Neural cell (in vitro differentiated cells): ENCODE data around the gene LVRN. TPM values are rescaled to one million over a fixed set of nuclear protein-coding genes. Genes with fewer than 3 reads are reported as not detected.
A peak's percentile ranks its signal among the peaks of the same experiment; 100 is the strongest.

Experiments used
- H2AFZ ChIP-seq: fragments of 200-600, 300-800 bp; sonication (generic), shearing (Covaris generic); 2 replicates; pipeline ENCODE4 v1.6.0; 2014; ENCODE audit warnings: low read depth, mild to moderate bottlenecking, antibody characterized with exemption, low read length, moderate library complexity
- H3F3A ChIP-seq: fragments of 200-600 bp; shearing (Covaris generic); 2 replicates; pipeline ENCODE4 v1.6.1; 2016; ENCODE audit warnings: mild to moderate bottlenecking, moderate library complexity, mixed read lengths, antibody characterized with exemption, low read length; ENCODE audit not compliant: insufficient read depth, poor library complexity, severe bottlenecking
- H3K27ac ChIP-seq: fragments of 200-600, 300-800 bp; sonication (generic), shearing (Covaris generic); 2 replicates; pipeline ENCODE4 v1.5.1; 2014; ENCODE audit warnings: mild to moderate bottlenecking, low read length, moderate library complexity
- H3K27me3 ChIP-seq: fragments of 300-800, 200-600 bp; sonication (generic), shearing (Covaris generic); 2 replicates; pipeline ENCODE4 v1.6.0; 2014; ENCODE audit warnings: mild to moderate bottlenecking, low read depth, low read length, moderate library complexity; ENCODE audit not compliant: insufficient read depth
- H3K36me3 ChIP-seq: fragments of 300-800, 200-600 bp; sonication (generic), shearing (Covaris generic); 2 replicates; pipeline ENCODE4 v1.5.1; 2014; ENCODE audit warnings: mild to moderate bottlenecking, antibody characterized with exemption, low read length, moderate library complexity; ENCODE audit not compliant: insufficient read depth
- H3K4me2 ChIP-seq: fragments of 300-800, 200-600 bp; sonication (generic), shearing (Covaris generic); 2 replicates; pipeline ENCODE4 v1.6.0; 2014; ENCODE audit warnings: mild to moderate bottlenecking, low read length
- H3K4me3 ChIP-seq: fragments of 300-800, 200-600 bp; sonication (generic), shearing (Covaris generic); 2 replicates; pipeline ENCODE4 v1.5.1; 2014; ENCODE audit warnings: mild to moderate bottlenecking, low read length, moderate library complexity
- H3K79me2 ChIP-seq: fragments of 200-600 bp; shearing (Covaris generic); replicated peaks from 2 replicates; pipeline ENCODE4 v1.6.0; 2014; ENCODE audit warnings: mild to moderate bottlenecking, low read length, moderate library complexity; ENCODE audit not compliant: insufficient read depth
- H3K9ac ChIP-seq: fragments of 300-800, 200-600 bp; sonication (generic), shearing (Covaris generic); 2 replicates; pipeline ENCODE4 v1.6.1; 2016; ENCODE audit warnings: mild to moderate bottlenecking, low read length, mixed read lengths
- H3K9me2 ChIP-seq: fragments of 200-600 bp; shearing (Covaris generic); 2 replicates; pipeline ENCODE4 v1.6.1; 2016; ENCODE audit warnings: mild to moderate bottlenecking, low read length, mixed read lengths; ENCODE audit not compliant: insufficient read depth
- H3K9me3 ChIP-seq: fragments of 200-600, 300-800 bp; sonication (generic), shearing (Covaris generic); 2 replicates; pipeline ENCODE4 v1.6.1; 2016; ENCODE audit warnings: mild to moderate bottlenecking, mixed run types, low read length, moderate library complexity, mixed read lengths
- H4K20me1 ChIP-seq: fragments of 200-600 bp; shearing (Covaris generic); 2 replicates; pipeline ENCODE4 v1.6.1; 2016; ENCODE audit warnings: mild to moderate bottlenecking, mixed run types; ENCODE audit not compliant: insufficient read depth
- EP300 ChIP-seq: fragments of 450-650 bp; conservative IDR thresholded peaks from 2 replicates; pipeline ENCODE4 v1.6.1; 2014; ENCODE audit warnings: antibody characterized with exemption, mild to moderate bottlenecking, moderate library complexity; ENCODE audit not compliant: poor library complexity, severe bottlenecking
- EZH2 ChIP-seq: fragments of 200-600, 300-800 bp; shearing (Covaris generic), sonication (generic); IDR thresholded peaks from 2 replicates; pipeline ENCODE4 v1.6.1; 2014; ENCODE audit warnings: antibody characterized with exemption, low read length, borderline replicate concordance, mild to moderate bottlenecking; ENCODE audit not compliant: insufficient read depth, poor library complexity, severe bottlenecking
- MXI1 ChIP-seq: fragments of 450-650 bp; conservative IDR thresholded peaks from 2 replicates; pipeline ENCODE4 v1.6.1; 2014; ENCODE audit warnings: antibody characterized with exemption, mild to moderate bottlenecking; ENCODE audit not compliant: poor library complexity, severe bottlenecking
- POLR2AphosphoS5 ChIP-seq: IDR thresholded peaks from 2 replicates; pipeline ENCODE4 v1.6.1; 2012
- RAD21 ChIP-seq: fragments of 450-650 bp; conservative IDR thresholded peaks from 2 replicates; pipeline ENCODE4 v1.6.1; 2014; ENCODE audit warnings: antibody characterized with exemption, mild to moderate bottlenecking, moderate library complexity
- SMC3 ChIP-seq: fragments of 450-650 bp; conservative IDR thresholded peaks from 2 replicates; pipeline ENCODE4 v1.6.1; 2014; ENCODE audit warnings: antibody characterized with exemption, mild to moderate bottlenecking, moderate library complexity; ENCODE audit not compliant: poor library complexity
- TAF1 ChIP-seq: IDR thresholded peaks from 2 replicates; pipeline ENCODE4 v1.6.1; 2012; ENCODE audit warnings: low read depth
- polyA plus RNA-seq: library from polyadenylated mRNA; depleted of rRNA; stranded (reverse); fragments of >200 nt; gene quantifications from 2 replicates; pipeline ENCODE4 v1.2.3, GENCODE V29; 2014
- TF ChIP-seq, protein P1 (sequence below): IDR thresholded peaks from 2 replicates; pipeline ENCODE4 v1.6.1; 2012; ENCODE audit warnings: borderline replicate concordance
- TF ChIP-seq, protein P2 (sequence below): fragments of 450-650 bp; IDR thresholded peaks from 2 replicates; pipeline ENCODE4 v1.5.1; 2014; ENCODE audit warnings: antibody characterized with exemption, mild to moderate bottlenecking, moderate library complexity; ENCODE audit not compliant: poor library complexity, severe bottlenecking

LVRN gene
- polyA plus RNA-seq, 1 donor from 2014 or later: 3.5 TPM

DNA sequence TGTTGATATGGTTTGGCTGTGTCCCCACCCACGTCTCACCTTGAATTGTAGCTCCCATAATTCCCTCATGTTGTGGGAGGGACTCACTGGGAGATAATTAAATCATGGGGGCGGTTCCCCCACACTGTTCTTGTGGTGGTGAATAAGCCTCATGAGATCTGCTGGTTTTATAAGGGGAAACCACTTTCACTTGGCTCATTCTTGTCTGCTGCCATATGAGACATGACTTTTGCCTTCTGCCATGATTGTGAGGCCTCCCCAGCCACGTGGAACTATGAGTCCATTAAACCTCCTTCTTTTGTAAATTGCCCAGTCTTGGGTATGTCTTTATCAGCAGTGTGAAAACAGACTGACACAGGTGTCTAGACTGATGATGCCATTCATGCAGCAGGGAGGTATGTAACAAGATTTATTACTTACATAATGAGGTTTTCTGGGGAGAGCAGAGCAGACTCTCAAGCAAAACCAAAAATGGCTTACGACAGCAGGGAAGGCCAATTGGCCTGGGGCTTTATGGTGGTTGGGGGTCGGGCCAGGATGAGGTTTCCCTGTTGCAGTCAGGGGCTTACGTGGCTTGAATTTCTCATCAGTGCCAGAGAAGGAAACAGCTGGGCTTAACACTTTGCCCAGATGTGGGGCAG, 113.0 kb downstream of the LVRN start:
- no peaks in the 10 kb centered on the region for H3K9me2 ChIP-seq
- no peaks in the 10 kb centered on the region for H3K79me2 ChIP-seq
- H4K20me1 ChIP-seq: no peaks in the 10 kb centered on the region
- no peaks in the 10 kb centered on the region for H3K9me3 ChIP-seq
- H3K4me2 ChIP-seq: no peak overlapping the region
- no peak overlapping the region for H3K27ac ChIP-seq
- H3K36me3 ChIP-seq: no peaks in the 10 kb centered on the region
- no peaks in the 10 kb centered on the region for H3F3A ChIP-seq
- H2AFZ ChIP-seq: no peak overlapping the region
- TF ChIP-seq RAD21 (no peak), SMC3 (no peak), POLR2AphosphoS5 (no peak), EP300 (no peak), EZH2 (no peak), TAF1 (no peak), MXI1 (no peak)
- TF ChIP-seq, protein P1, sequence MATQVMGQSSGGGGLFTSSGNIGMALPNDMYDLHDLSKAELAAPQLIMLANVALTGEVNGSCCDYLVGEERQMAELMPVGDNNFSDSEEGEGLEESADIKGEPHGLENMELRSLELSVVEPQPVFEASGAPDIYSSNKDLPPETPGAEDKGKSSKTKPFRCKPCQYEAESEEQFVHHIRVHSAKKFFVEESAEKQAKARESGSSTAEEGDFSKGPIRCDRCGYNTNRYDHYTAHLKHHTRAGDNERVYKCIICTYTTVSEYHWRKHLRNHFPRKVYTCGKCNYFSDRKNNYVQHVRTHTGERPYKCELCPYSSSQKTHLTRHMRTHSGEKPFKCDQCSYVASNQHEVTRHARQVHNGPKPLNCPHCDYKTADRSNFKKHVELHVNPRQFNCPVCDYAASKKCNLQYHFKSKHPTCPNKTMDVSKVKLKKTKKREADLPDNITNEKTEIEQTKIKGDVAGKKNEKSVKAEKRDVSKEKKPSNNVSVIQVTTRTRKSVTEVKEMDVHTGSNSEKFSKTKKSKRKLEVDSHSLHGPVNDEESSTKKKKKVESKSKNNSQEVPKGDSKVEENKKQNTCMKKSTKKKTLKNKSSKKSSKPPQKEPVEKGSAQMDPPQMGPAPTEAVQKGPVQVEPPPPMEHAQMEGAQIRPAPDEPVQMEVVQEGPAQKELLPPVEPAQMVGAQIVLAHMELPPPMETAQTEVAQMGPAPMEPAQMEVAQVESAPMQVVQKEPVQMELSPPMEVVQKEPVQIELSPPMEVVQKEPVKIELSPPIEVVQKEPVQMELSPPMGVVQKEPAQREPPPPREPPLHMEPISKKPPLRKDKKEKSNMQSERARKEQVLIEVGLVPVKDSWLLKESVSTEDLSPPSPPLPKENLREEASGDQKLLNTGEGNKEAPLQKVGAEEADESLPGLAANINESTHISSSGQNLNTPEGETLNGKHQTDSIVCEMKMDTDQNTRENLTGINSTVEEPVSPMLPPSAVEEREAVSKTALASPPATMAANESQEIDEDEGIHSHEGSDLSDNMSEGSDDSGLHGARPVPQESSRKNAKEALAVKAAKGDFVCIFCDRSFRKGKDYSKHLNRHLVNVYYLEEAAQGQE: no peak
- TF ChIP-seq, protein P2, sequence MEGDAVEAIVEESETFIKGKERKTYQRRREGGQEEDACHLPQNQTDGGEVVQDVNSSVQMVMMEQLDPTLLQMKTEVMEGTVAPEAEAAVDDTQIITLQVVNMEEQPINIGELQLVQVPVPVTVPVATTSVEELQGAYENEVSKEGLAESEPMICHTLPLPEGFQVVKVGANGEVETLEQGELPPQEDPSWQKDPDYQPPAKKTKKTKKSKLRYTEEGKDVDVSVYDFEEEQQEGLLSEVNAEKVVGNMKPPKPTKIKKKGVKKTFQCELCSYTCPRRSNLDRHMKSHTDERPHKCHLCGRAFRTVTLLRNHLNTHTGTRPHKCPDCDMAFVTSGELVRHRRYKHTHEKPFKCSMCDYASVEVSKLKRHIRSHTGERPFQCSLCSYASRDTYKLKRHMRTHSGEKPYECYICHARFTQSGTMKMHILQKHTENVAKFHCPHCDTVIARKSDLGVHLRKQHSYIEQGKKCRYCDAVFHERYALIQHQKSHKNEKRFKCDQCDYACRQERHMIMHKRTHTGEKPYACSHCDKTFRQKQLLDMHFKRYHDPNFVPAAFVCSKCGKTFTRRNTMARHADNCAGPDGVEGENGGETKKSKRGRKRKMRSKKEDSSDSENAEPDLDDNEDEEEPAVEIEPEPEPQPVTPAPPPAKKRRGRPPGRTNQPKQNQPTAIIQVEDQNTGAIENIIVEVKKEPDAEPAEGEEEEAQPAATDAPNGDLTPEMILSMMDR: no peak
- no peak overlapping the region for H3K9ac ChIP-seq
- no peak overlapping the region for H3K4me3 ChIP-seq
- no peaks in the 10 kb centered on the region for H3K27me3 ChIP-seq

DNA sequence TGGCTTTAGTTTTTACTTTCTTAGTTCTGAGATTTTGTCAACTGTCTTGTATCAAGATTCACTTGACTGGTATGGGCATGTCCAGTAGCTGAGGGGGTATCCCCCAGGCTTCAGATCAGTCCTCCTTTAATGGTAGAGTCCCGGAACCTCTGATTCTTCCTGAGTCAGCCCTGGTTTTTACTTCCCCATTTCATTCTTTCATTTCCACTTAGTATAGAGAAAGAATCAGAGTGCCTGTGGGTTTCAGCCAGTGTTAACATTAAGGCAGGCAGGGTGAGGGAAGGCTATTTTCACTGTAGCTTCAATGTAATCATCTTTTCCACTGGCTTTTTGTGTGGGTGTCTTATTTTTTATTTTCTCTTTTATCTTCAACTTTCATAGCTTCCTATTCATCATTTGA, 114.2 kb downstream of the LVRN start:
- no peak for TF ChIP-seq EZH2
- no peak for TF ChIP-seq EP300
- no peak for TF ChIP-seq POLR2AphosphoS5
- TF ChIP-seq, protein P2: no peak
- TF ChIP-seq RAD21: no peak
- TF ChIP-seq, protein P1: no peak
- TF ChIP-seq SMC3: no peak
- TF ChIP-seq TAF1: no peak
- no peak for TF ChIP-seq MXI1
- no peaks in the 10 kb centered on the region for H3F3A ChIP-seq
- H3K4me2 ChIP-seq: no peak overlapping the region
- H3K79me2 ChIP-seq: no peaks in the 10 kb centered on the region
- peak overlapping the region; percentile 4 for H3K27ac ChIP-seq
- no peaks in the 10 kb centered on the region for H3K27me3 ChIP-seq
- no peak overlapping the region for H3K9ac ChIP-seq
- H3K9me2 ChIP-seq: no peaks in the 10 kb centered on the region
- no peaks in the 10 kb centered on the region for H4K20me1 ChIP-seq
- no peaks in the 10 kb centered on the region for H3K9me3 ChIP-seq
- H2AFZ ChIP-seq: no peak overlapping the region
- H3K36me3 ChIP-seq: no peaks in the 10 kb centered on the region
- no peak overlapping the region for H3K4me3 ChIP-seq
